ENCODE measurements around the gene KIFAP3.

DNA sequence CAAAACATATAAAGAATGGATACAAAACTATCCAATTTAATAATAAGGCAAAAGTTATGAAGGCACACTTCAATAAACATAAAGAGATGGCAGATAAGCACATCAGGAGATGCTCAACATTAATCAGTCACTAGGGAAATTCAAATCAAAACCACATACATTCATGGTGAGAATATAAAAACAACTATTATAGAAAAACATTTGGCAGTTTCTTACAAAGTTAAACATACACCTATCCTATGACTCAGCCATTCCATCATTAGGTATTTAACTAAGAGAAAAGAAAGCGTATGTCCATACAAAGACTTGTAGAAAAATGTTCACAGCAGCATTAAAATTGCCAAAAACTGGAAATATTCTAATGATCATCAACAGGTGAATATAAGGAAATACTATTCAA lies 44.3 kb downstream of the KIFAP3 start:
- TF ChIP-seq EP300 (IDR thresholded peaks at IDR 0.05; ENCODE audit: borderline replicate concordance) = no peak
- no peak for TF ChIP-seq ZBTB7A (IDR thresholded peaks at IDR 0.05; ENCODE audit: low read depth)
- TF ChIP-seq USF1 (IDR thresholded peaks at IDR 0.05) = no peak

Measured in Ishikawa (cell line).